ENCODE data around the gene RNF213.
"Not testable (repeated sequence)": the region's sequence is repeated elsewhere in the genome, so short reads cannot be mapped to it uniquely, and the experiment has no call there.

Gene RNF213

GRCh38 chr17:80237386-80237785, 23.3 kb upstream of the RNF213 start:
- no peak overlapping the region for H3K27ac ChIP-seq (ENCODE audit: low read depth in 2 of 2, low read length in 2 of 2)

DNA sequence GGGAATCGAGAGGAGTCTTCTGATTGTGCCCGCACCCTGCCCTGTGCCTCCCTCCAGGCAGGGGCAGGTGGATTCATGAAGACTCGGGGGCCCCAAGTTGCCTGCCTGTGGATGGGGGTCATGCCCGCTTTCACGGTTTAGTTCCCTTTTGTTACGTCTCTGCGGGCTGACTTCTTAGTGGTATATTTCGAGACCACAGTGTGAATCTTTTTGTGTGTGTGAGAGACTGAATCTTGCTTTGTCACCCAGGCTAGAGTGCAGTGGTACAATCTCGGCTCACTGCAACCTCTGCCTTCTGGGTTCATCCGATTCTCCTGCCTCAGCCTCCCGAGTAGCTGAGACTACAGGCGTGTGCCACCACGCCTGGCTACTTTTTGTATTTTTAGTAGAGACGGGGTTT, 18.1 kb upstream of the RNF213 start:
- H3K4me1 ChIP-seq (ENCODE audit: control insufficient read depth in 2 of 2, insufficient read depth in 2 of 2, low read length in 2 of 2): no peaks in the 10 kb centered on the region
- no peaks in the 10 kb centered on the region for H3K27me3 ChIP-seq (ENCODE audit: control insufficient read depth in 2 of 2, insufficient read depth in 2 of 2, low read length in 2 of 2)
- H3K36me3 ChIP-seq (ENCODE audit: control insufficient read depth in 2 of 2, insufficient read depth in 2 of 2, low read length in 2 of 2): peaks cover 6 to 8% of the 10 kb centered on the region in 2 donors
- H3K9me3 ChIP-seq (ENCODE audit: control insufficient read depth in 2 of 2, low read length in 2 of 2): no peaks in the 10 kb centered on the region
- H3K4me3 ChIP-seq (ENCODE audit: low read length in 2 of 2): no peak overlapping the region
- no peak overlapping the region for H3K9ac ChIP-seq (ENCODE audit: low read depth in 1 of 2, low read length in 2 of 2)
- H3K27ac ChIP-seq (ENCODE audit: low read depth in 2 of 2, low read length in 2 of 2): no peak overlapping the region

More at GRCh38 chr17:80237386-80237785, 23.3 kb upstream of the RNF213 start:
- H3K27me3 ChIP-seq (ENCODE audit: control insufficient read depth in 2 of 2, insufficient read depth in 2 of 2, low read length in 2 of 2): no peaks in the 10 kb centered on the region
- H3K9me3 ChIP-seq (ENCODE audit: control insufficient read depth in 2 of 2, low read length in 2 of 2): peaks cover 2 to 3% of the 10 kb centered on the region in 2 donors
- H3K4me1 ChIP-seq (ENCODE audit: control insufficient read depth in 2 of 2, insufficient read depth in 2 of 2, low read length in 2 of 2): no peaks in the 10 kb centered on the region
- peaks cover 6 to 15% of the 10 kb centered on the region in 2 donors for H3K36me3 ChIP-seq (ENCODE audit: control insufficient read depth in 2 of 2, insufficient read depth in 2 of 2, low read length in 2 of 2)
- no peak overlapping the region for H3K4me3 ChIP-seq (ENCODE audit: low read length in 2 of 2)
- no peak overlapping the region for H3K9ac ChIP-seq (ENCODE audit: low read depth in 1 of 2, low read length in 2 of 2)

- Histone ChIP-seq H3K9me3 (ENCODE audit: control insufficient read depth in 2 of 2, low read length in 2 of 2) (no peaks in the 10 kb centered on the region), H3K4me1 (ENCODE audit: control insufficient read depth in 2 of 2, insufficient read depth in 2 of 2, low read length in 2 of 2) (no peaks in the 10 kb centered on the region), H3K36me3 (ENCODE audit: control insufficient read depth in 2 of 2, insufficient read depth in 2 of 2, low read length in 2 of 2) (peaks cover 3 to 10% of the 10 kb centered on the region in 2 donors), H3K9ac (ENCODE audit: low read depth in 1 of 2, low read length in 2 of 2) (no peak overlapping the region), H3K27ac (ENCODE audit: low read depth in 2 of 2, low read length in 2 of 2) (no peak overlapping the region), H3K4me3 (ENCODE audit: low read length in 2 of 2) (no peak overlapping the region), H3K27me3 (ENCODE audit: control insufficient read depth in 2 of 2, insufficient read depth in 2 of 2, low read length in 2 of 2) (no peaks in the 10 kb centered on the region)
These were observed 16.9 kb upstream of the RNF213 start for GRCh38 chr17:80243526-80244433.

- not testable (repeated sequence) for H3K36me3 ChIP-seq (ENCODE audit: control insufficient read depth in 2 of 2, insufficient read depth in 2 of 2, low read length in 2 of 2); H3K27me3 ChIP-seq (ENCODE audit: control insufficient read depth in 2 of 2, insufficient read depth in 2 of 2, low read length in 2 of 2); H3K27ac ChIP-seq (ENCODE audit: low read depth in 2 of 2, low read length in 2 of 2); H3K4me1 ChIP-seq (ENCODE audit: control insufficient read depth in 2 of 2, insufficient read depth in 2 of 2, low read length in 2 of 2); H3K9me3 ChIP-seq (ENCODE audit: control insufficient read depth in 2 of 2, low read length in 2 of 2); H3K9ac ChIP-seq (ENCODE audit: low read depth in 1 of 2, low read length in 2 of 2); H3K4me3 ChIP-seq (ENCODE audit: low read length in 2 of 2)
These were observed 16.2 kb upstream of the RNF213 start for GRCh38 chr17:80244448-80244847.

DNA sequence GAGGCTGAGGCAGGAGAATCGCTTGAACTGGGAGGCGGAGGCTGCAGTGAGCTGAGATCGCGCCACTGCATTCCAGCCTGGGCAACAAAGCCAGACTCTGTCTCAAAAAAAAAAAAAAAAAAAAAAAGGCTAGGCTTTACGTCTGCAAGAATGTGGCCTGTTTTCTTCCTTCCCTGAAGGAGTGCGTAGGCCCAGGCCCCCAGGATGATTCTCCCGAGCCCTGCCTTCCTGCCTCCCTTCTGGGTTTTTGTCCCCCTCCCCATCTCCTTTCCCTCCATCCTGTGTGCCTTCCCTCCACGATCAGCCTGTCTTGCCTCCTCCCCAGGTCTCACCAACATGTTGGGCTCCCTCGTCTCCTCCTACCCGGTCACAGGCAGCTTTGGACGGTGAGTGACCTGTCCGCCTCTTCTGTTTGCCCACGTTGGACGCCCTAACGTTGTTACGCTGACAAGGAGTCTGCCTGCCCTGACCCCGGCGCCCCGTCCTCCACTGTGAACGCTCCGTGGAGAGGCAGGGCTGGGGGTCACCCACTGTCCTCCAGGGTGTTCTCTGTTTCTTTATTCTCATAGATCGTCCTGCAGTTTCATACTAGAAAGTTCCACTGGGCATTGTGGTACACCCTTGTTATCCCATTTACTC, 15.7 kb upstream of the RNF213 start:
- H3K9ac ChIP-seq (ENCODE audit: low read depth in 1 of 2, low read length in 2 of 2): no peak overlapping the region
- H3K27me3 ChIP-seq (ENCODE audit: control insufficient read depth in 2 of 2, insufficient read depth in 2 of 2, low read length in 2 of 2): no peaks in the 10 kb centered on the region
- H3K4me3 ChIP-seq (ENCODE audit: low read length in 2 of 2): no peak overlapping the region
- H3K9me3 ChIP-seq (ENCODE audit: control insufficient read depth in 2 of 2, low read length in 2 of 2): no peaks in the 10 kb centered on the region
- H3K27ac ChIP-seq (ENCODE audit: low read depth in 2 of 2, low read length in 2 of 2): no peak overlapping the region
- no peaks in the 10 kb centered on the region for H3K4me1 ChIP-seq (ENCODE audit: control insufficient read depth in 2 of 2, insufficient read depth in 2 of 2, low read length in 2 of 2)
- peaks cover 3 to 10% of the 10 kb centered on the region in 2 donors for H3K36me3 ChIP-seq (ENCODE audit: control insufficient read depth in 2 of 2, insufficient read depth in 2 of 2, low read length in 2 of 2)

DNA sequence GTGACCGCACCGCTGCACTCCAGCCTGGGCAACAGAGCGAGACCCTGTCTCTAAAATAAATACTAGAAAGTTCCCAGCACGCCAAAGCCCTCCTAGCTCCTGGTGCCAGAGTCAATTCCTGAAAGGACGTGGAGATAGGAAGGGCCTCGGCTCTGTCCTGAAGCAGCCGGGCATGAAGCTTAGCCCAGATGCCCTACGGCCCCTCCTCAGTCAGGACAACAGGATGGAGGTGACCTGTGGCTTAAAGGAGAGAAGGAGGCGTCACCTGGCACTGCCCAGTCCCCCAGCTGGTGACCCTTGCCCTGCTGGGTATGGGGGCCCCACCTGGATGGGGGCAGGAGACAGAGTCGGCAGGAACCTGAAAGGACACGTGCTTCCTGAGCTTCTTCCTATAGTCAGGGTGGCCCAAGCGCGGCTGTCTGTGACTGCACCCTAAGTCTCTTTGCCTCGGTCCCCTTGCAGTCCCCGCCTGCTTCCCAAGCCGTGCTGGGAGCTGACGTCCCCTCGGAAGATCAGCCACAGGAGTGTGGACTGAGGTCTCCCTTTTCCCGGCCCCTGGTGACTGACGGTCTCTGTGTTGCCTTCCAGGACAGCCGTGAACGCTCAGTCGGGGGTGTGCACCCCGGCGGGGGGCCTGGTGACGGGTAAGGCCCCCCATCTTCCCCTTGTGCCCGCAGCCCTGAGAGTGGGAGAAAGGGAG, 14.9 kb upstream of the RNF213 start:
- H3K9ac ChIP-seq (ENCODE audit: low read depth in 1 of 2, low read length in 2 of 2): no peak overlapping the region
- no peaks in the 10 kb centered on the region for H3K4me1 ChIP-seq (ENCODE audit: control insufficient read depth in 2 of 2, insufficient read depth in 2 of 2, low read length in 2 of 2)
- H3K4me3 ChIP-seq (ENCODE audit: low read length in 2 of 2): no peak overlapping the region
- H3K27ac ChIP-seq (ENCODE audit: low read depth in 2 of 2, low read length in 2 of 2): no peak overlapping the region
- H3K36me3 ChIP-seq (ENCODE audit: control insufficient read depth in 2 of 2, insufficient read depth in 2 of 2, low read length in 2 of 2): peaks cover 3 to 10% of the 10 kb centered on the region in 2 donors
- no peaks in the 10 kb centered on the region for H3K27me3 ChIP-seq (ENCODE audit: control insufficient read depth in 2 of 2, insufficient read depth in 2 of 2, low read length in 2 of 2)
- H3K9me3 ChIP-seq (ENCODE audit: control insufficient read depth in 2 of 2, low read length in 2 of 2): no peaks in the 10 kb centered on the region

DNA sequence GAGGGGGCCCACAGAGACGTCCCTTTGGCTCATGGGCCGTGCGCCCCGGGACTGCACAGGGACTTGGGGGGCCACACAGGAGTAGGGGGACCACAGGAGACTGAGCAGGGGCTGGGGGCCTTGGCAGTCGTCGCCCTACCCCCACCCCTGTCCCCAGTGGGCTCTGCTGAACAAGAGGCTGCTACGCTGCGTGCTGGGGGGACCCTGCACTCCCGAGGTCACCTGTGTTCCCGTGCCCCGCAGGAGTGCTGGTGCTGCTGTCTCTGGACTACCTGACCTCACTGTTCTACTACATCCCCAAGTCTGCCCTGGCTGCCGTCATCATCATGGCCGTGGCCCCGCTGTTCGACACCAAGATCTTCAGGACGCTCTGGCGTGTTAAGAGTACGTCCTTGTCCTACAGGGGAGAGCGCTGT, 14.4 kb upstream of the RNF213 start:
- Histone ChIP-seq H3K36me3 (ENCODE audit: control insufficient read depth in 2 of 2, insufficient read depth in 2 of 2, low read length in 2 of 2) (peaks cover 3 to 10% of the 10 kb centered on the region in 2 donors), H3K9me3 (ENCODE audit: control insufficient read depth in 2 of 2, low read length in 2 of 2) (no peaks in the 10 kb centered on the region), H3K27ac (ENCODE audit: low read depth in 2 of 2, low read length in 2 of 2) (no peak overlapping the region), H3K4me3 (ENCODE audit: low read length in 2 of 2) (no peak overlapping the region), H3K27me3 (ENCODE audit: control insufficient read depth in 2 of 2, insufficient read depth in 2 of 2, low read length in 2 of 2) (no peaks in the 10 kb centered on the region), H3K9ac (ENCODE audit: low read depth in 1 of 2, low read length in 2 of 2) (no peak overlapping the region), H3K4me1 (ENCODE audit: control insufficient read depth in 2 of 2, insufficient read depth in 2 of 2, low read length in 2 of 2) (no peaks in the 10 kb centered on the region)

DNA sequence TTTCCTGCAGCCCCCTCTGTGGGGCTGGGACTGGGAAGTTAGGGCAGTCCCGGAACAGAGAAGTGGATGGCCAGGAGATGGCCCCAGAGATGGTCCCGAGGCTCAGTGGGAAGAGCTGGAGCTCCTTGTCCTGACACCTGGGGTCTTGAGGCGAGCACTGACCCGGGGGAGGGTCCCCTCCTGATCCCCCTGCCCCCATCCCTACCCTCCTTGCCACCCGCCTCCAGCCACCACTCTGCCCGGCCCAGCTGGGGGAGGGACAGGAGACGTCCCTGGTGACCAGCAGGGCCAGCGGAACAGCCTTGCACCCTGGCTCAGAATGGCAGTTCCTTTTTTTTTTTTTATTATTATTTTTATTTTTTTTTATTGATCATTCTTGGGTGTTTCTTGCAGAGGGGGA, 13.9 kb upstream of the RNF213 start:
- no peak overlapping the region for H3K27ac ChIP-seq (ENCODE audit: low read depth in 2 of 2, low read length in 2 of 2)
- no peak overlapping the region for H3K4me3 ChIP-seq (ENCODE audit: low read length in 2 of 2)
- no peak overlapping the region for H3K9ac ChIP-seq (ENCODE audit: low read depth in 1 of 2, low read length in 2 of 2)
- no peaks in the 10 kb centered on the region for H3K4me1 ChIP-seq (ENCODE audit: control insufficient read depth in 2 of 2, insufficient read depth in 2 of 2, low read length in 2 of 2)
- H3K9me3 ChIP-seq (ENCODE audit: control insufficient read depth in 2 of 2, low read length in 2 of 2): no peaks in the 10 kb centered on the region
- H3K27me3 ChIP-seq (ENCODE audit: control insufficient read depth in 2 of 2, insufficient read depth in 2 of 2, low read length in 2 of 2): no peaks in the 10 kb centered on the region
- H3K36me3 ChIP-seq (ENCODE audit: control insufficient read depth in 2 of 2, insufficient read depth in 2 of 2, low read length in 2 of 2): peaks cover 3 to 10% of the 10 kb centered on the region in 2 donors

- Histone ChIP-seq H3K4me3 (ENCODE audit: low read length in 2 of 2) (no peak overlapping the region), H3K27me3 (ENCODE audit: control insufficient read depth in 2 of 2, insufficient read depth in 2 of 2, low read length in 2 of 2) (no peaks in the 10 kb centered on the region), H3K9me3 (ENCODE audit: control insufficient read depth in 2 of 2, low read length in 2 of 2) (no peaks in the 10 kb centered on the region), H3K9ac (ENCODE audit: low read depth in 1 of 2, low read length in 2 of 2) (no peak overlapping the region), H3K4me1 (ENCODE audit: control insufficient read depth in 2 of 2, insufficient read depth in 2 of 2, low read length in 2 of 2) (no peaks in the 10 kb centered on the region), H3K27ac (ENCODE audit: low read depth in 2 of 2, low read length in 2 of 2) (no peak overlapping the region), H3K36me3 (ENCODE audit: control insufficient read depth in 2 of 2, insufficient read depth in 2 of 2, low read length in 2 of 2) (peaks cover 3 to 5% of the 10 kb centered on the region in 2 donors)
These were observed 13.1 kb upstream of the RNF213 start for GRCh38 chr17:80247561-80247960.
